K562 (cell line): ENCODE data around the gene MSRB3. TPM values are rescaled to one million over a fixed set of nuclear protein-coding genes. Genes with fewer than 3 reads are reported as not detected.

Source experiments
- ATAC-seq: fragments of 200-7000 bp; cut with Tn5 transposase; 3 replicates; pipeline ENCODE4 v1.9.1; 2020; ENCODE audit warnings: moderate library complexity
- BruUV-seq: library from RNA; stranded (reverse); fragments of 400-500 nt; replicated peaks from 2 replicates; lab custom pipeline; 2021; lab: Mats Ljungman, UMichigan
- CTCF ChIA-PET: fragments of 300-600 bp; formaldehyde crosslinking; extraction: SDS; loops from one replicate; lab custom pipeline; 2021; ENCODE audit warnings: low intra/inter-chr PET ratio; lab: Yijun Ruan, JAX
- POLR2A ChIA-PET: fragments of 300-600, 350-650 bp; sonication (Branson Sonifier 250); formaldehyde crosslinking; extraction: SDS; loops from one replicate; lab custom pipeline; 2021; ENCODE audit warnings: antibody characterized with exemption, inconsistent platforms; lab: Yijun Ruan, JAX
- DNase-seq, 4 experiments: peaks; one replicate each; pipeline versions ENCODE4 v3.0.0 to v3.0.0-alpha.2; 2011 to 2018; ENCODE audit warnings: low spot score in 3 of 4, mixed read lengths in 3 of 4; ENCODE audit errors: extremely low read depth in 1 of 4
- FAIRE-seq: peaks from 2 replicates; lab custom pipeline; 2011; peaks lifted over from hg19 to GRCh38; lab: Jason Lieb, UNC
- H2AFZ ChIP-seq: 2 replicates; pipeline ENCODE4 v1.6.0; 2011; ENCODE audit warnings: low read depth, low read length, control low read depth, inconsistent platforms
- H3K27ac ChIP-seq: fragments of 200-600 bp; 3 replicates; pipeline ENCODE4 v1.8.0; 2011; ENCODE audit warnings: low read depth, mild to moderate bottlenecking, control low read depth, inconsistent platforms, low read length, moderate library complexity, mixed read lengths; ENCODE audit errors: extremely low read depth
- H3K27me3 ChIP-seq, 2 experiments: fragments of 300-600 bp in 1 of 2; 2 replicates in 1 of 2; 3 replicates in 1 of 2; pipeline versions ENCODE4 v1.6.0 to v1.8.0; 2011; ENCODE audit warnings: inconsistent platforms in 2 of 2, low read length in 2 of 2, mild to moderate bottlenecking in 1 of 2, mixed read lengths in 1 of 2, moderate library complexity in 1 of 2; ENCODE audit not compliant: control insufficient read depth in 2 of 2, insufficient read depth in 2 of 2
- H3K36me3 ChIP-seq: fragments of 300-600 bp; 3 replicates; pipeline ENCODE4 v1.8.0; 2011; ENCODE audit warnings: mild to moderate bottlenecking, low read length, inconsistent platforms; ENCODE audit not compliant: control insufficient read depth, insufficient read depth
- H3K4me1 ChIP-seq, 2 experiments: fragments of 200-600 bp in 1 of 2; replicated peaks in 1 of 2; 2 replicates in 1 of 2; 3 replicates in 1 of 2; pipeline versions ENCODE4 v1.5.1 to v1.8.0; 2011; ENCODE audit warnings: inconsistent platforms in 2 of 2, low read length in 2 of 2, mild to moderate bottlenecking in 1 of 2, mixed read lengths in 1 of 2, moderate library complexity in 1 of 2; ENCODE audit not compliant: control insufficient read depth in 2 of 2, insufficient read depth in 2 of 2
- H3K4me2 ChIP-seq: 2 replicates; pipeline ENCODE4 v1.6.1; 2011; ENCODE audit warnings: low read length, control low read depth, inconsistent platforms, mixed read lengths; ENCODE audit not compliant: insufficient read depth
- H3K4me3 ChIP-seq: fragments of 200-600 bp; sonication (generic), shearing (Covaris generic); 2 replicates; pipeline ENCODE4 v1.5.1; 2016; ENCODE audit warnings: control low read depth, inconsistent platforms
- H3K79me2 ChIP-seq: fragments of 200-600 bp; 3 replicates; pipeline ENCODE4 v1.8.0; 2011; ENCODE audit warnings: low read length, inconsistent platforms; ENCODE audit not compliant: control insufficient read depth, insufficient read depth
- H3K9ac ChIP-seq, 2 experiments: 2 replicates each; pipeline versions ENCODE4 v1.6.0 to v1.6.1; 2011; ENCODE audit warnings: low read depth in 2 of 2, low read length in 2 of 2, control low read depth in 1 of 2, inconsistent platforms in 1 of 2, mild to moderate bottlenecking in 1 of 2, mixed read lengths in 1 of 2; ENCODE audit not compliant: insufficient read depth in 1 of 2
- H3K9me1 ChIP-seq: one replicate; pipeline ENCODE4 v1.6.0; 2011; ENCODE audit warnings: inconsistent platforms, mild to moderate bottlenecking, low read length, moderate library complexity; ENCODE audit not compliant: control insufficient read depth, insufficient read depth
- H3K9me3 ChIP-seq: replicated peaks from 2 replicates; pipeline ENCODE4 v1.5.1; 2011; ENCODE audit warnings: low read depth, low read length, inconsistent platforms; ENCODE audit not compliant: control insufficient read depth, insufficient read depth
- H4K20me1 ChIP-seq: replicated peaks from 2 replicates; pipeline ENCODE4 v1.6.1; 2011; ENCODE audit warnings: low read length, inconsistent platforms, mixed read lengths; ENCODE audit not compliant: control insufficient read depth, insufficient read depth
- LEF1 ChIP-seq: fragments of 450-650 bp; IDR thresholded peaks from 2 replicates; pipeline ENCODE4 v1.6.1; 2016; ENCODE audit warnings: mild to moderate bottlenecking
- SOX6 ChIP-seq: fragments of 450-650 bp; IDR thresholded peaks from 2 replicates; pipeline ENCODE4 v1.6.1; 2014; ENCODE audit warnings: mild to moderate bottlenecking
- TCF15 ChIP-seq: fragments of 250-450 bp; sonication (Bioruptor Pico); IDR thresholded peaks from 2 replicates; pipeline ENCODE4 v1.8.0; 2022; ENCODE audit warnings: moderate library complexity, mild to moderate bottlenecking, inconsistent platforms
- TEAD4 ChIP-seq, 2 experiments: sonication (generic) in 1 of 2; formaldehyde crosslinking in 1 of 2; IDR thresholded peaks; 2 replicates each; pipeline versions ENCODE4 v1.6.1 to v1.8.0; 2012 to 2022; ENCODE audit warnings: borderline replicate concordance in 1 of 2, inconsistent platforms in 1 of 2, low read length in 1 of 2, mild to moderate bottlenecking in 1 of 2, missing genetic modification reagents in 1 of 2
- YY1 ChIP-seq, 3 experiments: IDR thresholded peaks; 2 replicates each; pipeline ENCODE4 v1.6.1; 2011; ENCODE audit warnings: low read length in 2 of 3, mild to moderate bottlenecking in 2 of 3, moderate library complexity in 2 of 3, borderline replicate concordance in 1 of 3, control low read depth in 1 of 3, low read depth in 1 of 3; ENCODE audit not compliant: insufficient read depth in 3 of 3, insufficient replicate concordance in 2 of 3, control insufficient read depth in 1 of 3, insufficient read length in 1 of 3; ENCODE audit errors: extremely low read depth in 1 of 3
- ZBTB34 ChIP-seq: fragments of 250-450 bp; sonication (Bioruptor Pico); IDR thresholded peaks from 2 replicates; pipeline ENCODE4 v1.8.0; 2021; ENCODE audit warnings: mild to moderate bottlenecking, moderate library complexity
- ZNF184 ChIP-seq: sonication (generic); formaldehyde crosslinking; IDR thresholded peaks from 2 replicates; pipeline ENCODE4 v1.5.0; 2020; ENCODE audit warnings: missing genetic modification reagents
- ZNF232 ChIP-seq: sonication (generic); formaldehyde crosslinking; IDR thresholded peaks from 2 replicates; pipeline ENCODE4 v1.8.0; 2022; ENCODE audit warnings: mild to moderate bottlenecking, missing genetic modification reagents
- ZNF449 ChIP-seq: fragments of 250-450 bp; sonication (Bioruptor Pico); IDR thresholded peaks from 2 replicates; pipeline ENCODE4 v1.8.0; 2022; ENCODE audit warnings: moderate library complexity, mild to moderate bottlenecking, inconsistent platforms
- WGBS: fragments of 100-300 bp; shearing (Covaris generic); methylation state at CpG from one replicate; pipeline ENCODE4 v1.1.6; 2016; ENCODE audit warnings: low coverage, mixed read lengths; ENCODE audit not compliant: insufficient coverage; ENCODE audit errors: missing lambda C conversion rate; 5-methylcytosine and 5-hydroxymethylcytosine counted together
- in situ Hi-C: fragments of 300-500 bp; cut with MboI; formaldehyde crosslinking; loops from 4 replicates; pipeline ENCODE4 v1.15.0; 2018; ENCODE audit warnings: inconsistent platforms, mixed read lengths
- intact Hi-C: fragments of 100-400 bp; cut with micrococcal nuclease; formaldehyde crosslinking; loops from 2 replicates; pipeline ENCODE4 v1.14.2; 2022
- polyA plus RNA-seq, 8 experiments: library from polyadenylated mRNA; depleted of rRNA in 4 of 8; stranded (reverse) in 5 of 8; unstranded in 3 of 8; fragments of >200 nt; fragmentation: Nextera tagmentation in 2 of 8; fragmentation: Illumina TruSeq in 1 of 8; extraction: Ambion mirVana in 2 of 8; extraction: Trizol in 1 of 8; gene quantifications; 2 replicates each; pipeline versions ENCODE4 v1.2.1 to v1.2.3, GENCODE V29; 2011 to 2014; ENCODE audit warnings: inconsistent platforms in 1 of 8, missing spikeins in 1 of 8
- total RNA-seq, 7 experiments: library from RNA; depleted of rRNA in 6 of 7; stranded (reverse); fragments of >200 nt in 6 of 7; fragmentation: Illumina TruSeq in 2 of 7; extraction: Trizol in 2 of 7; gene quantifications; 2 replicates each; pipeline versions ENCODE4 v1.2.1 to v1.2.3, GENCODE V29; 2011 to 2021; ENCODE audit warnings: low replicate concordance in 1 of 7

Gene MSRB3
- total and polyA plus RNA-seq, 9 of the 15 experiments (the other 6 are each of a cell fraction or from before 2014, with no cell fraction given) = 0.04 TPM; not detected in 8

GRCh38 chr12:65411171-65411570, 132.7 kb downstream of the MSRB3 start:
- H4K20me1 ChIP-seq = no peaks in the 10 kb centered on the region
- no peaks in the 10 kb centered on the region for H3K79me2 ChIP-seq
- FAIRE-seq = no peak
- H3K36me3 ChIP-seq = no peaks in the 10 kb centered on the region
- H3K9ac ChIP-seq = no peak overlapping the region
- POLR2A ChIA-PET = no interaction called here
- ATAC-seq = no peak
- no peaks in the 10 kb centered on the region for H3K4me1 ChIP-seq
- H3K4me3 ChIP-seq = no peak overlapping the region
- no peak overlapping the region for H3K4me2 ChIP-seq
- no TSS peak for BruUV-seq
- no peaks in the 10 kb centered on the region for H3K27me3 ChIP-seq
- H3K27ac ChIP-seq = no peak overlapping the region
- in situ Hi-C loops (no loop called here), intact Hi-C loops (no loop called here)
- WGBS = 0% methylated on average over 3 of the region's 3 CpGs
- no peak for TF ChIP-seq TCF15
- no peak for TF ChIP-seq ZBTB34
- no peak for TF ChIP-seq LEF1
- TF ChIP-seq TEAD4 (IDR thresholded peaks at IDR 0.05; ENCODE audit: low read length) = no peak
- no peak for TF ChIP-seq TEAD4 (CRISPR knock-in tag; IDR thresholded peaks at IDR 0.05; ENCODE audit: borderline replicate concordance)
- no peak for TF ChIP-seq YY1 (IDR thresholded peaks at IDR 0.05; ENCODE audit: borderline replicate concordance in 1 of 3, control insufficient read depth in 1 of 3, extremely low read depth in 1 of 3, insufficient read depth in 3 of 3, insufficient read length in 1 of 3, insufficient replicate concordance in 2 of 3, low read depth in 1 of 3, low read length in 2 of 3)
- no peak for TF ChIP-seq ZNF232 (CRISPR knock-in tag)
- no peak for TF ChIP-seq ZNF184 (CRISPR knock-in tag)
- TF ChIP-seq ZNF449 (CRISPR knock-in tag) = no peak
- TF ChIP-seq SOX6 = no peak
- TF ChIP-seq, all 486 proteins: peak for 0
- CTCF ChIA-PET = no interaction called here
- Histone ChIP-seq H3K9me3 (no peaks in the 10 kb centered on the region), H3K9me1 (no peaks in the 10 kb centered on the region), H2AFZ (no peak overlapping the region)
- no peak for DNase-seq
